Activated CD8-positive, alpha-beta memory T cell treated with anti-CD3 and anti-CD28 coated beads for 48 hours (primary cell): ENCODE results near the gene BIN2.
A peak's percentile ranks its signal among the peaks of the same experiment; 100 is the strongest.
"Not testable (repeated sequence)": the region's sequence is repeated elsewhere in the genome, so short reads cannot be mapped to it uniquely, and the experiment has no call there.

Source experiments
- DNase-seq, 3 experiments: peaks; one replicate each; pipeline ENCODE4 v3.0.0-alpha.2; 2020; ENCODE audit warnings: low read depth in 2 of 3, low spot score in 2 of 3

BIN2 gene

DNA sequence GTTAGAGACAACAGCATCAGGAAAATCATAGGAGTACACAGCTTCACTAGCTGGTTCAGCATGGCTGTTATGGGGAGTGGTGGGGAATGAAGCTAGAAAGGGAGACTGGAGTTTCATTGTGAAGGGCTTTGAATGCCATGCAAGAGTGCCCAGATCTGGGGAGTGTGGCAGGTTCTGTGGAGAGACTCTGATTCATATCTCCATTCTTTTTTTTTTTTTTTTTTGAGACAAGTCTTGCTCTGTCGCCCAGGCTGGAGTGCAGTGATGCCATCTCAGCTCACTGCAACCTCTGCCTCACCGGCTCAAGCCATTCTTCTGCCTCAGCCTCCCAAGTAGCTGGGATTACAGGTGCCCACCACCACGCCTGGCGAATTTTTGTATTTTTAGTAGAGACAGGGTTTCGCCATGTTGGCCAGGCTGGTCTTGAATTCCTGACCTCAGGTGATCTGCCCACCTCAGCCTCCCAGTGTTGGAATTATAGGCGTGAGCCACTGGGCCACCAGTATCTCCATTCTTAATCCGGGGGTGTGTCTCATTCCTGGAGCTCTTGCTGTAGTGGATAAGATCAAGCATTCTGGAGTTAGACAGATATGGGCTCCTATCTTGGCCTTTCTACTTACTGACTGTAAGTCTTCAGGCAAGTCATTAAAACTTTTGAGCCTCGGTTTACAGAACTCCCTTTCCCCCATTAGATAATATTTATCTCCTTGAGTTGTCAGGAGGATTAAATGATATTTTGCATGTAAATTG is 5.7 kb downstream of the BIN2 start:
- DNase-seq = not testable (repeated sequence)

DNA sequence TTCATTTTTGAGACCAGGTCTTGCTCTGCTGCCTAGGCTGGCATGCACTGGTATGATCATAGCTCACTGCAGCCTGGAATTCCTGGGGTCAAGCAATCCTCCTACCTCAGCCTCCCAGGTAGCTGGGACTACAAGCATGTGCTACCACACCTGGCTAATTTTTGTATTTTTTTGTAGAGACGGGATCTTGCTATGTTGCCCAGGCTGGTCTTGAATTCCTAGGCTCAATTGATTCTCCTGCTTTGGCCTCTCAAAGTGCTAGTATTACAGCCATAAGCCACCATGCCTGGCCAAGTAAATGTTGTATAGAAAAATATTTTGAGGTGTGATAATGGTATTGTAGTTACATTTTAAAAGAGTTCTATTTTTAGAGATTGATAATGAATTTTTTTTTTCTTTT is 12.6 kb downstream of the BIN2 start:
- DNase-seq = no peak

DNA sequence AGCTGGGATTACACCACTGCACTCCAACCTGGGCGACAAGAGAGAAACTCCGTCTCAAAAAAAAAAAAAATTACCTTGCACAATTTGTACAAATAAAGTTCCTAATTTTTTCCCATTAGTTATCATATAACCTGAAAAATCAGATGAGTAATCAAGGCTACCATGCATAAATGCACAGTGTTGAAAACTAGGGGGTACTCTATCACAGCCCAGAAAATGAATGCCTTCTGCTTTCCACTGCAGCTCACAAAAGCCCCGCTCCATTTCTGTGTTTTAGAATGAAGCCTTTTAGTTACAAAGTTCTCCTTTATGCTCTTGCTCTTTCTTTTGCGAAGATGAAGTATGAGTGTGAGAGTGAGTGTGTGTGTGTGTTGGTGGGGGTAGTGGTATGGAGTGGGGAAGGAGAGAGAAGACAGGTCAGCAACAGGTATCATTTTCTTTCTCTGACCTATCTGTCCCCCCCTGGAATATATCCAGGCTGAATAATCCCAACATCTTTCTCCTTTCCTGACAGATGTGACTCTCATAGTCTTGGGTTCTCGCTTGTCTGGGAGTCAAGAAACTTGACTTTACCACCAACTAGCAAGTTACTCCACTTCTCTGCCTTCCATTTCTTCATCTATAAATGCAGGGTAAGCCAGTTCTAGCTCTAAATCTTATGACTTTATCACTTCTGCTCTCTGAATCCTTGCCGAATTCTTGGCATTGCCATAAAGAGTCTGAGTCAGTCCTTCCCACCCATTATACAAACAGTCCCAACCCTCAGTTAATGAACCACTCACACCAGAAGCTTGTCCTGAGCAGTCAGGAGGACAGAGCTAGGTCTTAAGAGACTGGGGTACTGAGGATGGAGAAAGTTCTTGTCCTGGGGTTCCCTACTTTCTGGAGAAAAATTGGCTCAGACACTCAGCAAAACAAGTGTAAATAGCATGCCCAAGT is 16.1 kb downstream of the BIN2 start:
- no peak for DNase-seq

DNA sequence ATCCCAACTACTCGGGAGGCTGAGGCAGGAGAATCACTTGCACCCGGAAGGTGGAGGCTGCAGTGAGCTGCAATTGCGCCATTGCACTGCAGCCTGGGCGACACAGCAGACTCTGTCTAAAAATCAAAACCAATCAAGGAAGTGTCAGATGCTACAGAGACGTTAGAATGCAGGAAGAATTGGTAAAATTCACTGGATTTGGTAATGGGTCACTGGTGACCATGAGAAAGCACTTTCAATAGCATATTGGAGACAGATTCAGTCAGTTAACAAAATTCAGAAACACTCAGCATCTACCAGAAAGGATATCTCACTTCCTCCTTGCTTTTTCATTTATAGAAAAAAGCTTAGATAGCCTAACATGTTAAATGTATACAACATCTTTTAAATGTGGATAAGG is 17.5 kb downstream of the BIN2 start:
- no peak for DNase-seq

DNA sequence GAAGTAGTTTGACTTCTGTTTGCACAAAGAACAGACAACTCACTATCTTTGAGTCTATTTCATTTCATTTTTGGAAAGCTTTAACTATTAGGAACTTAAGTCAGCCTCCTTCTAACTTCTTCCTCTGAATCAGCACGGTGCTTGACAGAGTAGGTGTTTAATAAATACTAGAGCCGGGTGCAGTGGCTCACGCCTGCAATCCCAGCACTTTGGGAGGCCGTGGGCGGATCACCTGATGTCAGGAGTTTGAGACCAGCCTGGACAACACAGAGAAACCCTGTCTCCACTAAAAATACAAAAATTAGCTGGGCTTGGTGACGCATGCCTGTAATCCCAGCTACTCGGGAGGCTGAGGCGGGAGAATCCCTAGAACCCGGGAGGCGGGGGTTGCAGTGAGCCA is 23.2 kb downstream of the BIN2 start:
- not testable (repeated sequence) for DNase-seq

DNA sequence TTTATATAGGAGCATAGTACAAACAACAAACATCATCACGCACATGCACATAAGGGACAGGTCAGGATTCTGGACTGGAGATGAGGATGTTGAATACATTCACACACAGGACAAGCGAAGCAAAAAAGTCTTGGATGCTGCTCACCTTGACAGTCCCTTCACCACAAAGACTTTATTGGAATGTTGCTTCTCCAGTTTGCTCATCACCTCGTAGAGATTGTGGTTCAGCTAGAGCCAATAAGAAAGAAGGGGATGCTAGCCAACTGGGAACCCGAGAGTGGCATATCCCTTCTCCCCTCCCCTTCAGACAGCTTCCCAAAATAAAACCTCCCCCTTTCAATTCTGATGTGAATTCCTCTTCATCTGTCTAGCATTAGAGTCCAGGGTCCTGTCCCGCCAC is 28.3 kb downstream of the BIN2 start:
- DNase-seq = no peak

DNA sequence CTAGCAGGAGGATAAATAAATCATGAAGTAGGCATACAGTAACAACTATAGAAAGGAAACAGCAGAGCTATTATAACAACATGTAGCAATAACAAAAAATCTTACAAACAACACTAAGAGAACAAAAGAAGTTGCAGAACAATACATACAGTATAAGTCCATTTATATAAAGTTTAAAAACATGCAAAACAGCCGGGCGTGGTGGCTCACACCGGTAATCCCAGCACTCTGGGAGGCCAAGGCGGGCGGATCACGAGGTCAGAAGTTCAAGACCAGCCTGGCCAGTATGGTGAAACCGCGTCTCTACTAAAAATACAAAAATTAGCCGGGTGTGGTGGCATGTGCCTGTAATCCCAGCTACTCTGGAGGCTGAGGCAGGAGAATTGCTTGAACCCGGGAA is 29.9 kb downstream of the BIN2 start:
- DNase-seq = not testable (repeated sequence)

DNA sequence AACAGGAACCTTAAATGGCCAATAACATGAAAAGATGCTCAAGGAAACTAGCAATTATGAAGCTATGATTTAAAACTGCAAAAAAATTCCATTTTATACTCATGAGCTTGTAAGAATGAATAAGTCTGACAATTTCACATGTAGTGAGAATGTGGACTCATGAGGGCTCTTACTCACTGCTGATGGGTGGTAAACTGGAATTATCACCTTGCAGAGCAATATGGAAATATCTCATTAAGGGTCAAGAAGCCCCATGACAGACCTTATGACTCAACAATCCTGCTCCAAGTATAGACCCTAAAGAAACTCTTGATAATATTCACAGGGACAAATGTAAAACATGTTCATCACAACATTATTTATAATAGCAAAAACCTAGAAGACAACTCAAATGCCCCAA is 30.3 kb downstream of the BIN2 start:
- DNase-seq = no peak

DNA sequence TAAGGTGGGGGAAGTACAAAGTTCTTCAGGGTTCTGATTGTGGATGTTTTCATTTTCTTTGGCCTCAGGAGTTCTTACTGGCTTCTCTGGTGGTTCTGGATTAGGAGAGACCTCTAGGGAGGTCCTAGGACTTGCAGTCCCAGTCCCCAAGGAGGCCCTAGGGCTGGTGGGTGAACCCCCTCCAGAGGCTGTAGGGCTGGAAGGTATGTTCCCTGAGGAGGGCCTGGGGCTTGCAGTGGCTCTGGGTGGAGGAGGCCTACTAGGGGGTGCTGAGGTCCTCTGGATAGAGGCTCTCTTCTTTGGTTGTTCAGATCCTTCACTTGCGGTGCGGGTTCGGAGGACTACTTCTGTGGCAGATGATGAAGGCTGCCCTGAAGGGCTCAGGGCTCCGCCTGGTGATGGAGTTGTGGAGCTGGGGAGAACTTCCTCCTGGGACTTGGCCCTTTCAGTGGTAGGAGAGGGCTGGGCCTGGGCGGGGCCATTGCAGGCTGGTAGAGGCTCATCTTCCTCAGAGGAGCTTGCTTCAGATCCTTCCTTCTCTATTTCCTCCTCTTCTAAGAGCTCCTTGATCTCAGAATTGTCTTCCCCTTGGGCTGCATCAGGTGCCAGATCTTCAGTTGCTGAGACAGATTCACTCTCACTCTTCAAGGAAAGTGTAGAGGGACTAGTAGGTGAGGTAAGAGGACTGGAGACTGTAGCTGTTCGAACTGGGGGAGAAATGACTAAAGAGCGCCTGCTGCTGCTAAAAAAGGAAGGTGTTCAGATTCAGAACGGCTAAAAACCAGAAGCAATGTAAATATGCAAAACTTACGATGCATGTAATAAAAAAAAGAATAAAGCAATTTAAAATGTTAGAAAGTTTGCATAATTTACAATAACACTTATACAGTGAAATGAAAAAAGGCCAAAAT is 32.1 kb downstream of the BIN2 start:
- DNase-seq = not testable (repeated sequence)

DNA sequence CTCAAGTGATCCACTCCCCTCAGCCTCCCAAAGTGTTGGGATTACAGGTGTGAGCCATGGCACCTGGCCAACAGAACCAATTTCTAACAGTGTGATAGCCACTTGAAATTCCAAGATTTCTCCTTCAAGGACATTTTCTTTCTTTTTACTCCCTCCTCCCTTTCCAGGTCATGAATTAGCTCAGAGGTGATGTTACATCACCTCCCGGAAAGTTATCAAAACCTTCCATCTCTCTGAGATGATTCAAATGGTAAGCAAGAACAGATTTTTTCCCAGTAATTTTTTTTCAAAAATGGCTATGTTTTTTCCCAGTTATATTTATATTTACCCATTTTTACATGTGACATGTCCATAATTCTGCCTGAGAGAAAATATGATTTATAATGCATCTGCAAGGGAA is 38.1 kb downstream of the BIN2 start:
- DNase-seq = no peak

DNA sequence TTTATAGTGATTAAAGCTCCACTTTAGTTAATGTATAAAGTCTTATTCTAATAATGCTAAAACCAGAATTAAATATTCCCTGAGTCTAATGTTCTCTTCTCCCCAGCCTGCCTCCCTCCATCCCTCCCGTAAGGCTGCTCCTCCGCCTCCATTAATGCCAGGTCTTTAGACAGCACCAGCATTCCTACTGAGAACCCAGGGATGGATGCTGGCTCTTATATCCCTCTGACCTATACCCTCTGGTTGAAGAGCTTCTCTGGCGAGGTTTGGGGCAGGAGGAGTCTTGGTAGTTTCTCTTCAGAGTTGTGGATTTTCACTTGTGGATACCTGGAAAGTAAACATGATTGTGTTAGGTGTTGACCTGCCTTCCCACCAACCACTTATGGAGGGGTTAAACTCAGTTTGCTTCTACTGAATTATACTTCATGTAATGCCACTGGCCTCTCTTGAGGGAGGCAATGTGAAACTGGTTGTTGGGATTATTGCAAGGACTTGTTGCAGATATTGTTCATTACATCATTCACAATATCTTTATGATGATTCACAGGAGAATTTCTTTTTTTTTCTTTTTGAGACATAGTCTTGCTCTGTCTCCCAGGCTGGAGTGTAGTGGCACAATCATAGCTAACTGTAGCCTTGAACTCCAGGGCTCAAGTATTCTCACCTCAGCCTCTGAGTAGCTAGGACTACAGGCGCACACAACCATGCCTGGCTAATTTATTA is 42.6 kb downstream of the BIN2 start:
- no peak for DNase-seq

DNA sequence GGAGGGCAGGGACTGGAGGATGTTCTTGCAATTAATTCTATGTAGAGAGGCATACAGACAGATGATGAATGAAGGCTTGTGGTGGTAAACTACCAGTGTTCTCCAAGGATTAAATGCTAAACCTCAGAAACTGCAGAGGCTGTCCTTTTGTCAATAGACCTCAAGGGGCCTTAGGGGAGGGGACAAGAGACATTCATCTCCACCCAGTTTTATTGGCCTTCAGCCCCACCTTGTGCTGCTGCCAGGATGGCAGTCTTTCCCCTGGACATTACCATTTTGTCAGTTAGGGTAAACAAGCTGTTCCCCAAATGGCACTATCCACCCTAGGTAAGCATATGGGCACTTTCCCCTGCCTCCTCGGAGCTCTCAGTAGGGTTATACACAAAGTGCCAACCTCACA is 48.9 kb downstream of the BIN2 start:
- no peak for DNase-seq

DNA sequence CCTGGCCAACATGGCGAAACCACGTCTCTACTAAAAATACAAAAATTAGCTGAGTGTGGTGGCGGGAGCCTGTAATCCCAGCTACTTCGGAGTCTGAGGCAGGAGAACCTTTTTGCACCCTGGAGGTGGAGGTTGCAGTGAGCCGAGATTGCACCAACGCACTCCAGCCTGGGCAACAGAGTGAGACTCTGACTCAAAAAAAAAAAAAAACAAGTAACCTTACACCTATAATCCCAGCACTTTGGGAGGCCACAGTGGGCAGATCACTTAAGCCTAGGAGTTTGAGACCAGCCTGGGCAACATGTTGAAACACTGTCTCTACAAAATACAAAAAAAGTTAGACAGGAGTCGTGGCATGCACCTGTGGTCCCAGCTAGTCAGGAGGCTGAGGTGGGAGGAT is 51.2 kb downstream of the BIN2 start:
- DNase-seq = not testable (repeated sequence)

DNA sequence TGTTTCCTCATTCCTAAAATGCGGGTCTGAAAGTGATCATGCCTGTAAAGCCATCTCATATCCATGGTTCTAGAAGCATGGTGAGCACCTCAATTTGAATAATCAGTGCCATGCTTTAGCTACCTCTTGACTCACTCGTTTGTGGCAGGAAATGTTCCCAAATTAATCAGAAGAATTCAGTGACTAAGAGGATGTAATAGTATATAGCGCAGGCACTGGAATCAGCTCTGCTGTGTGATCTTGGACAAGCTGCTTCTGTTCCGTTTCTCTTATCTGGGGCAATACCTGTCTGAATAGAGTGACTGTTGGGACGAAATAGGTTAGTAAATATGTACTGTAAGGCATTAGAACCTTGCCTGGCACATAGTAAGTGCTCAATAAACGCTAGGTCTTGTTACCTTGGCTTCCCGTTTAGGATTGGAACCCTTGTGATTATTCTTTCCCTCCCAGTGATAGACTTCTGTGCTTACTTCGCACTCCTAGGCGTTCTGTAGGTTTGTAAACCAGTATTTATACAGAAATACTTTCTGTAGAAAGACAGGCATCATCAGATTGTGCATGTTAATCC is 52.9 kb downstream of the BIN2 start:
- DNase-seq = no peak

DNA sequence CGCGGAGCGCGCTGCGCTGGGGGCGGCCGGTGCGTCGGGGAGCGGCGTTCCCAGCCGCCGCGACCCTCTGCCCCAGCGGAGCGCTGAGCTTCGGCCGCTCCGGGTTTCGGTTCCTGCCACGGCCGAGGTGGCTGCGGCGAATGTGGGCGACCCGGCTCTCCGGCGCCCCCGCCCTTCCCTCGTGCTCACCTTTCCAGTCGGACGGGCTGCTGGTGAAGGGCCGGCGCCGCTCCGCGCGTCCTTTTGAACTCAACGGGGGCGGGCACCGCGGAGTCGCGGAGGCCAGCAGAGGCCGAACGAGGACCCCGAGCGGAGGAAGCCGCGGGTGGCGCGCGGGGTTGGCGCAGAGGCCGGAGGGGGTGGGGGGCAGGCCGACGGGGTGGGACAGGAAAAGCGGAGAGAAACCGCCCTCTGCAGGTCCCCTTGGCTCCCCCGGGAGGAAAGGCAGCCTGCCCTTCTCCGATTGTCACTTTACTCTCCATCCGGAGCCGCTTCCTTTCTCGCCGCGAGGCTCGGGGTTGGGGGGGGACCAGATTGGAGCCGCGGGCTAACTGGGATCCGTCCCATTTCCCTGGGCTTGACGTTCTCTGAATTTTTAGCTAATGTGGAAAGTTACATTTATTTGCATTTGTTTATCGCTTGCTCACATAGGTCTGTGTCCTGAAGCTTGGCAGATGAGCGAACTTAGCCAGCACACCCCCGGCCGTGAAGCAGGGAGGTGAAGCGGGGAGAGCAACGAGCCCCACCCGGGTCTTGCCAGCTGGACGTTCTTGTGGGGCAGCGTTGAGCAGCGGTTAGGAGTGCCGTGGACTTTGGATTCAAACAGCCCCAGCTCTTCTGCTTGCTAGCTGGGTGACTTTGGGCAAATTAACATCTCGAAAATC is 53.7 kb downstream of the BIN2 start, which contains the start of gene SMAGP:
Gene SMAGP, minus strand, starts transcription at position 349 of the 884 bp plus-strand sequence. CDS start 1,137 bp downstream, outside the sequence.
- peak in 2 of 3 experiments; percentile 26 to 32 for DNase-seq

DNA sequence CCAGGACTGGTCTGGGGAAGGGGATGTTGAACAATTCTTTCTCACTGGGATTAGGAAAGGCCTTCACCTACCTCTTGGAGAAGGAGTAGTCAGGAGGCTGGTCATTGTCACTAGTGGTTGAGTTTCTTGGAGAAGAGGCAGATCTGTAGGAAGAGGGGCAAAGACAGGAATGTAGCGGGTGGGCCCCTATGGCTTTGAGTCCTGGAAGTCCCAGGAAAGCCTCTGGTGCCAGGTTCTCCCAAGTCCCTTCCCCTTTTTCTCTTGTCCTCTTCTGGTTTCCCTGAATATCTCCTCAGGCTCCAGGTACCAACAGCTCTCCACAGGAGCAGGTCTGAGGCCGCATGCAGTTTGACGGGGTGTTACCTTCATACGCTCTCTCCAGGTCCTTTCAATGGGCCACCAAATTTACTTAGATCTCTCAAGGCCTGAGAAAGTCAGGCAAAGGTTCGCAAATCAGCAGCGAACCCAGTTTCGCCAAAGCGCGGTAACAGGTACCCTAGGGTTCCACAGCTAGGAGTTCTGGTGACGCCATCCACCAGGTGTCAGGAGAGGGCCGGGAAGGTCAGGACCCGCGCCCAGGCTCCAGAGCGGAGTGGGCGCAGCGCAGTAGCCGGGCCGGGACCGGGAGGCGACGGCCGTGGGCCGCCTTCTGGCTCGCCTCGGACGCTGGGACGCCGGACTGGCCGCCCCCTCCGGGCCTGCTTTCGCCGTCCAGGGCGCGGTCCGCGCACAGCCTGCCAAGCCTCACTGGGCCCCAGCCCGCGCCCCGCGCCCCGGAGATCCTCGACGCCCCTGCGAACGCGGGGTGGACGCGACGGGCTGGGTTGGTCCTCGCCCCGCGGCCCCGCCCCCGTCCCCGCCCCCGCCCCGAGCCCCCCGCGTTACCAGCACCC is 54.6 kb downstream of the BIN2 start:
- DNase-seq = peak in 1 of 3 experiments; percentile 35

DNA sequence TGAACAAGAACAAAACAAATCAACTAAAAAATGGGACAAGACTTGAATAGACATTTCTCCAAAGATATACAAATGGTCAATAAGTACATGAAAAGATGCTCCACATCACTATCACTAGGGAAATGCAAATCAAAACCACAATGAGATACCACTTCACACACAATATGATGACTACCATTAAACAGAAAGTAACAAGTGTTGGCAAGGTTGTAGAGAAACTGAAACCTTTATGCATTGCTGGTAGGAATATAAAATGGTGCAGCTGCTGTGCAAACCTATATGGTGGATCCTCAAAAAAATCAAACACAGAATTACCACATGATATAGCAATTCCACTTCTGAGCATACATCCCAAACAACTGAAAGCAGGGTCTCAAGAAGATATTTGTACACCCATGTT is 59.0 kb downstream of the BIN2 start:
- DNase-seq = no peak

DNA sequence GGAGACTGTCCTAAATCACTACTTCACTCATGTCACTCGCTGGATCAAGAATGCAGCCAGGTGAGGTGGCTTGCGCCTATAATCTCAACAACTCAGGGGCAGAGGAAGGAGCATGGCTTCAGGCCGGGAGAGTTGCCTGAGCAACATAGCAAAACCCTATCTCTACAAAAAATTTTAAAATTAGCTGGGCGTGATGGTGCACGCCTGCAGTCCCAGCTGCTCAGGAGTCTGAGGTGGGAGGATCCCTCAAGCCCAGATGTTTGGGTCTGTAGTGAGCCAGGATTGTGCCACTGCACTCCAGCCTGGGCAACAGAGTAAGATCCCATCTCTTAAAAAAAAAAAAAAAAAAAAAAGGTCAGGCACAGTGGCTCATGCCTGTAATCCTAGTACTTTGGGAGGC is 59.7 kb downstream of the BIN2 start:
- no peak for DNase-seq
